ENCODE results near the gene VTN.

- TF ChIP-seq CTCF (IDR thresholded peaks at IDR 0.05; ENCODE audit: insufficient read depth, low read length, poor library complexity, severe bottlenecking), result no peak
- no peak for TF ChIP-seq EZH2phosphoT487 (conservative IDR thresholded peaks at IDR 0.05; ENCODE audit: low read length)
Measured at GRCh38 chr17:28386391-28386790, 16.3 kb upstream of the VTN start.
